Measurements from ENCODE around the gene LDLRAD4.

DNA sequence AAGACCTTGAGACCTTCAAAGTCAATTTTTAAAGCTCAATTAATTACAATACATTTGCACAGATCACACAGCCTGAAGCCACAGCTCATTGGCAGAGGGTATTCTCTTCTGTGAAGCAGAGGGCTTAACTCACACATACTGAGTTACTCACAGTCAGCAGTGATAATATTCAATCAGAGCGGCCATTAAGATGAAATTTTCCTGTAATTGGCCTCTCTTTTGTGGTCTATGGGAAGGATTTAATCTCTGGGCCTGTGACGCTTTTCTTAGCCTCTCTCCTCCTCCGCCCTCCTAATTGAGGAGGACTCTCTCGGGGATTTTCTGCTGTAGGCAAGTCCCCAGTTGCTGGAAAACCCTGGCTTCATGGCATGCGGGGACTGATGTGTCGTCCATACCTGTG is 12.3 kb upstream of the LDLRAD4 start:
- TF ChIP-seq, protein P1, sequence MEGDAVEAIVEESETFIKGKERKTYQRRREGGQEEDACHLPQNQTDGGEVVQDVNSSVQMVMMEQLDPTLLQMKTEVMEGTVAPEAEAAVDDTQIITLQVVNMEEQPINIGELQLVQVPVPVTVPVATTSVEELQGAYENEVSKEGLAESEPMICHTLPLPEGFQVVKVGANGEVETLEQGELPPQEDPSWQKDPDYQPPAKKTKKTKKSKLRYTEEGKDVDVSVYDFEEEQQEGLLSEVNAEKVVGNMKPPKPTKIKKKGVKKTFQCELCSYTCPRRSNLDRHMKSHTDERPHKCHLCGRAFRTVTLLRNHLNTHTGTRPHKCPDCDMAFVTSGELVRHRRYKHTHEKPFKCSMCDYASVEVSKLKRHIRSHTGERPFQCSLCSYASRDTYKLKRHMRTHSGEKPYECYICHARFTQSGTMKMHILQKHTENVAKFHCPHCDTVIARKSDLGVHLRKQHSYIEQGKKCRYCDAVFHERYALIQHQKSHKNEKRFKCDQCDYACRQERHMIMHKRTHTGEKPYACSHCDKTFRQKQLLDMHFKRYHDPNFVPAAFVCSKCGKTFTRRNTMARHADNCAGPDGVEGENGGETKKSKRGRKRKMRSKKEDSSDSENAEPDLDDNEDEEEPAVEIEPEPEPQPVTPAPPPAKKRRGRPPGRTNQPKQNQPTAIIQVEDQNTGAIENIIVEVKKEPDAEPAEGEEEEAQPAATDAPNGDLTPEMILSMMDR (conservative IDR thresholded peaks at IDR 0.05) = no peak
- TF ChIP-seq ZFX (IDR thresholded peaks at IDR 0.05) = no peak
